ENCODE data around the gene GRM4.

GRM4 gene

DNA sequence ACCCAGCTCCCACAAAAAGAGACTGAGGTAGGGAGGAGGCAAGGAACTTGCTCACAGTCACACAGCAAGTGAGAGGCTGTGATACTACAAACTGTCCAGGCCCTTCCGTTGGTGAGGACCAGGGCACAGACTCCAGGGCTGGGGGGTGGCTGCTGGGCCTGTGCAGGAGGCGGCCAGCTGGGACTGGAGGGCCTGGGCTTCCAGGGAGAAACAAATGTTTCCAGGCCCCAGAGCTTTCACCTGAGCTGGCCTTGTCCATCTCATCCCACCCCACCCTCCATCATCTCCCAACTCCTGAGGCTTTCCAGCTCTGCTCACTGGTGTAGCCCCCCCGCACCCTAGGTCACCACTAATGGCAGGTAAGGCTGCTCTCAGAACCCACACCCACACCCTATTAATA lies 86.0 kb downstream of the GRM4 start:
- Histone ChIP-seq H3K4me3 (no peak overlapping the region), H3K36me3 (replicated peaks) (no peaks in the 10 kb centered on the region), H3K9me3 (no peaks in the 10 kb centered on the region), H3K27me3 (ENCODE audit: low read depth) (peaks cover 25% of the 10 kb centered on the region), H3K4me1 (no peaks in the 10 kb centered on the region)
- no peak for DNase-seq (ENCODE audit: low spot score in 2 of 2)
- in situ Hi-C loops (cut with MboI; ENCODE audit: low sequenced_read_pairs): loop anchor here (5.0 kb wide), 1 partner anchor 92 kb away; no protein-coding TSS in a partner anchor

GRCh38 chr6:34059136-34059731 lies 86.7 kb downstream of the GRM4 start:
- no peaks in the 10 kb centered on the region for H3K4me1 ChIP-seq
- no peak for DNase-seq (ENCODE audit: low spot score in 2 of 2)
- peaks cover 19% of the 10 kb centered on the region for H3K27me3 ChIP-seq (ENCODE audit: low read depth)
- in situ Hi-C loops (cut with MboI; ENCODE audit: low sequenced_read_pairs): loop anchor here (5.0 kb wide), 1 partner anchor 93 kb away; no protein-coding TSS in a partner anchor
- H3K9me3 ChIP-seq: no peaks in the 10 kb centered on the region
- no peak overlapping the region for H3K4me3 ChIP-seq
- no peaks in the 10 kb centered on the region for H3K36me3 ChIP-seq (replicated peaks)

DNA sequence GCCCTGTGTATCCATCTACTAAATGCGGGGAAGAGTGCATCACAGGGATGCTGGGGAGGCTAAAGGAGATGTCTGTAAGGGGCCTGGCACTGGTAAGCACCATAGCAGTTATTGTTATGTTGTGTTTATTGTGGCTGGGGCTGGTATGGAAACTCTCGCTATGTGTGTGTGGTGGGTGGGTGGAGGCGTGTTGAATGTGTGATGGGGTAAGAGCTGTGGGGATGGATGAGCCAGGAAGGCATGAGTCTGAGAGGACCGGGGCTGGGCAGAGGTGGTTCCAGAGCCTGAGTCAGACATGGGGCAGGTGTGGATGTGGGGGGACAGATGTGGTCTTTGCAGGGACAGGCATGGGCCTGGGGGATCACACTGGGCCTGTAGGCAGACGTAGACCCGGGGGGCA lies 88.1 kb downstream of the GRM4 start:
- in situ Hi-C loops (cut with MboI; ENCODE audit: low sequenced_read_pairs): loop anchor here (5.0 kb wide), 1 partner anchor 95 kb away; no protein-coding TSS in a partner anchor
- no peaks in the 10 kb centered on the region for H3K9me3 ChIP-seq
- no peak overlapping the region for H3K4me3 ChIP-seq
- H3K27me3 ChIP-seq (ENCODE audit: low read depth): peaks cover 4% of the 10 kb centered on the region
- no peaks in the 10 kb centered on the region for H3K4me1 ChIP-seq
- no peak for DNase-seq (ENCODE audit: low spot score in 2 of 2)
- no peaks in the 10 kb centered on the region for H3K36me3 ChIP-seq (replicated peaks)

- H3K4me3 ChIP-seq: no peak overlapping the region
- in situ Hi-C loops (cut with MboI; ENCODE audit: low sequenced_read_pairs): loop anchor here (5.0 kb wide), 1 partner anchor 95 kb away; no protein-coding TSS in a partner anchor
- H3K36me3 ChIP-seq (replicated peaks): no peaks in the 10 kb centered on the region
- no peaks in the 10 kb centered on the region for H3K27me3 ChIP-seq (ENCODE audit: low read depth)
- DNase-seq (ENCODE audit: low spot score in 2 of 2): no peak
- H3K4me1 ChIP-seq: no peaks in the 10 kb centered on the region
- no peaks in the 10 kb centered on the region for H3K9me3 ChIP-seq
These were observed 88.7 kb downstream of the GRM4 start for GRCh38 chr6:34057191-34057590.

DNA sequence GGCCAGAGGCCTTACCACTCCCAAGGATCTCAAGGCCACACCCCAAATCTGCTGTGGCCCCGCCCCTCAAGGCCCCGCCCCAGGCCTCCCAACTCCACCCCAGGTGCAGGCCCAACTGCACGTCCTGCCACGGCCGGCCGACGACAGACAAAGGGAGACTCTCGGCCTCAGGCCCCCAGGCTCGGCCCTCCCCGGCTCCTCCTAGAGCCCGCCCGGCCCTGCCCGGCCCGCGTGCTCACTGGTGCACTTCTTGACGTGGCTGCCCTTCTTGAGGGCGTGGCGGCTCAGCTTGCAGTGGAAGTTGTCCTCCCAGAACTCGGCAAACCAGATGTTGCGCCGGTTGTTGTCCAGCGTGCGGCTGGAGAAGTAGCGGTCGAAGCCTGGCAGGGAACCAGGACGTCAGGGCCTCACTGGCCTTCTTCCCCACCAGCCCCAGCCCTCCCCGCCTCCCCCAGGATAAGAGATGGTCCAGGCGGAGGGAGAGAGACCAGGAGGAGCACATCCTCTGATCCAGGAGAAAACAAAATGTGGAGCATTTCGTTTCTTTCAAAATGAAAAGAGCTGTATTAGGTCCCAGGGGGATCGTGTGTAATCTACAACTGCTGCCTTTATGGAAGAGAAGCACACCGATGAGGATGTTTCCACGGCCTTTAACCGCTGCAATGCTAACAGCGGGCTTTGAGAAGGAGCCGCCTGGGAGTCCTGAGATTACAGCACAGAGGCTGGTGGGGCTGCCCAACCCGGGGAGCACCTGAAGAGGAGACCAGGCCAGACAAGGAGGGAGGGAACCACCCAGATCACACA lies 89.4 kb downstream of the GRM4 start:
- in situ Hi-C loops (cut with MboI; ENCODE audit: low sequenced_read_pairs): loop anchor here (5.0 kb wide), 1 partner anchor 96 kb away; no protein-coding TSS in a partner anchor
- no peaks in the 10 kb centered on the region for H3K36me3 ChIP-seq (replicated peaks)
- H3K27me3 ChIP-seq (ENCODE audit: low read depth): no peaks in the 10 kb centered on the region
- H3K4me3 ChIP-seq: no peak overlapping the region
- H3K4me1 ChIP-seq: no peaks in the 10 kb centered on the region
- peak; percentile 43 to 86 for DNase-seq (ENCODE audit: low spot score in 2 of 2)
- H3K9me3 ChIP-seq: no peaks in the 10 kb centered on the region

GRCh38 chr6:34055223-34055933 lies 90.5 kb downstream of the GRM4 start:
- Histone ChIP-seq H3K4me3 (no peak overlapping the region), H3K4me1 (no peaks in the 10 kb centered on the region), H3K9me3 (no peaks in the 10 kb centered on the region), H3K36me3 (replicated peaks) (no peaks in the 10 kb centered on the region), H3K27me3 (ENCODE audit: low read depth) (no peaks in the 10 kb centered on the region)
- in situ Hi-C loops (cut with MboI; ENCODE audit: low sequenced_read_pairs): loop anchor here (5.0 kb wide), 1 partner anchor 97 kb away; no protein-coding TSS in a partner anchor
- peak; percentile 53 to 88 for DNase-seq (ENCODE audit: low spot score in 2 of 2)

DNA sequence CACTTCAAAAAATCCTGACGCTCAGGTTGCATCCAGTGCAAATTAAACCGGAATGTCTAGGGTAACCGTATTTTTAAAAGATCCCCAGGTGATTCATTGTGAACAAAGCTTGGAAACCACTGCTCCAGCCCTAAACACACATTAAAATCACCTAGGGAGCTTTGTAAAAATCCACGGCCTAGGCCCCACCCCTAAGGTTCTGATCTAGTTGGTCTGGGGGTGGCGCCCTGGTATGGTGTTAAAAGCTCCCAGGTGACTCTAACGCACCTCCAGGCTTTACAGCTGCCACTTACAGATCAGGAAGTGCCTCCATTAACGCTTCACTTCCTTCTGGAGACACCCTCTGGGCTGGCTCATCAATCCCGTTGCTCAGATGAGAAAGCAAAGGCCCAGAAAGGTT lies 92.2 kb downstream of the GRM4 start:
- Histone ChIP-seq H3K36me3 (replicated peaks) (no peaks in the 10 kb centered on the region), H3K4me1 (no peaks in the 10 kb centered on the region), H3K4me3 (no peak overlapping the region), H3K27me3 (ENCODE audit: low read depth) (no peaks in the 10 kb centered on the region), H3K9me3 (no peaks in the 10 kb centered on the region)
- no peak for DNase-seq (ENCODE audit: low spot score in 2 of 2)
- in situ Hi-C loops (cut with MboI; ENCODE audit: low sequenced_read_pairs): no loop called here

DNA sequence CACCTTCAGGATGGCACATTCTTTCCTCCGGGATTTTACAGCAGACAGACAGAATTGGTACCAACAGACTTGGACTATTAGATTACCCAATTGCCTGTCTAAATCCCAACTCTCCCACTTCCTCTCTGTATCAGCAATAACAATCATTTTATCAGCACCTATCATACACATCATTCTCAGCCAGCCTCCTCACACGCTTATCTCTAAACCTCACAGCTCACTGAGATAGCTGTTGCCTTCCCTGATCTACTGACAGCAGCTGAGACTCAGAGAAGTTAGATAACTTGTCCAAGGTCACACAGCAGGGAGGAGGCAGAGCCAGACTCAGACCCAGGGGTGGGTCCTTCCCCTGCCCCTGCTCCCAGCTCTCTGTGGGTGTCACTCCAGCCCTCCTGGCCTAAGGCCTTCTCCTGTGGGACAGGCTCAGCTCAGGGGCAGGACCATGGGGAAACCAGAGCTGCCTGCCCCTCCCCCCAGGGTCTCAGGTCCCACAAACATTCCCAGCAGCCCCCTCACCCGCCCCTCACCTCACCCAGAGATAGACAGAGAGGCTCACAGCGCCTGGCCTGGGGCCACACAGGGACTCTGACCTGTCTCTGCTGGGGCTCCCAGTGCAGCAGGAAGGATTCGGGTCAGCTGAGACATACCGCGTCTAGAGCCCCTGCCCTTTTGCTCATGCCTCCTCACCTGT lies 92.8 kb downstream of the GRM4 start:
- Histone ChIP-seq H3K36me3 (replicated peaks) (no peaks in the 10 kb centered on the region), H3K4me1 (no peaks in the 10 kb centered on the region), H3K9me3 (no peaks in the 10 kb centered on the region), H3K4me3 (no peak overlapping the region), H3K27me3 (ENCODE audit: low read depth) (no peaks in the 10 kb centered on the region)
- in situ Hi-C loops (cut with MboI; ENCODE audit: low sequenced_read_pairs): no loop called here
- no peak for DNase-seq (ENCODE audit: low spot score in 2 of 2)

DNA sequence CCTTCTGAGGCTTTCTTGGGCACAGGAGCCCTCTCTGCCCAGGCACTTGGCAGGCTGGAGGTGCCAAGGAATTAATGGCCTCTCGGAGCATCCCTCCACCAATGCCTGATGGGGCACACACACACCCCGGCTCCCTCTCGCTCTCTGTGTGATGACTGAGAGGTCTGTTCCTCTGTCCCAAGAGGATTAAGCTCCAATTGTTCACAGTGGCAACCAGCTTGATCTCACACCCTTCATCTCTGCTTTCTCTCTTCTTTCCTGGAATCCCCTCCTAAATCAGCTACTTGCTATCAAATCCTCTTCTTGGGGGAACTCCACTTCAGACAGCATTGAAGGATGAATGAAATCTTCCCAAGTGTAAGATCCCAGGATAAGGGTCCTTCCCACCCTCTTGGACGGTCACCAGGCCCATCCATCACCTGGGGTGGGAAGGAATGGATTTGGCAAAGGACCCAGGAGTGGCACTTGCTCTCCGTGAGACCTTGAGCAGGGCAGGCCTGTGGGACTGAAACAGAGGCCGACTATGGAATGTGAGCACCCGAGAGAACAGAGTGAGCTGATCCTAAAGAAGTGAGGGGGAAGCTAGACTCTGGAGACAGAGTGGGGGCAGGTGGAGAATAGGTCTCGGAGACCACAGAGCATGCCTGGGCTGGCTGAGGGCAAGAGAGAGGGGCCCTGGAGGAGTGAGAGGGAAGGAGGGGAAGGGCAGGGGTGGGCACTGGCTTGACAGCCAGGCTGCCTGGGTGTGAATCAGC lies 93.6 kb downstream of the GRM4 start:
- no peak for DNase-seq (ENCODE audit: low spot score in 2 of 2)
- Histone ChIP-seq H3K27me3 (ENCODE audit: low read depth) (no peaks in the 10 kb centered on the region), H3K4me1 (no peaks in the 10 kb centered on the region), H3K36me3 (replicated peaks) (no peaks in the 10 kb centered on the region), H3K9me3 (no peaks in the 10 kb centered on the region), H3K4me3 (no peak overlapping the region)
- in situ Hi-C loops (cut with MboI; ENCODE audit: low sequenced_read_pairs): no loop called here

DNA sequence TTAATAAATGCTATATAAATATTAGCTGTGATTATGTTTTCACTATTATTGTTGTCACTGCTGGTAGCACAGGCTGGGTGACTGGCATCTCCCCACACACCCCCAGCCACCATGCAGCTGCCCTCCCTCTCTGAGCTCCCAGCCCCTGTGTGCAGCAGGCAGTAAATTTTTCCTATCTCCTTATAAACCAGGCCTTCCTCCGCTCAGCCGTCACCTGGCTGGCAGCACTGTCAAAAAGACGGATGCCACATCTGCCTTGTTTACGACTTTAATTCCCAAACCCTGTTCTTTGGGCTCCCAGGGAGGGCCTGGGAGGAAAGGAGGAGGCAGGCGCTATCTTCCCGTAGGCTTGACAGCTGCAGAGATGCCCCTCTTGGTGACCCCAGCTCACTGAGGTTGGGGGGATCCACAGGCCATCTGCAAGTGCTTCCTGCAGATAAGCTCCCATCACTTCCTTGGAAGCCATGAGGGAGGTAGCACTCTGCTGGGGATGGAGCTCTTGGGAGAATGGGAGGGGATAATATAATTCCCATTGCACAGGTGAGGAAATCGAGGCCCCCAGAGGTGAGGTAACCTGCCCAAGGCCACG lies 94.5 kb downstream of the GRM4 start:
- Histone ChIP-seq H3K9me3 (no peaks in the 10 kb centered on the region), H3K4me1 (no peaks in the 10 kb centered on the region), H3K36me3 (replicated peaks) (no peaks in the 10 kb centered on the region), H3K4me3 (no peak overlapping the region), H3K27me3 (ENCODE audit: low read depth) (no peaks in the 10 kb centered on the region)
- in situ Hi-C loops (cut with MboI; ENCODE audit: low sequenced_read_pairs): no loop called here
- DNase-seq (ENCODE audit: low spot score in 2 of 2): no peak

DNA sequence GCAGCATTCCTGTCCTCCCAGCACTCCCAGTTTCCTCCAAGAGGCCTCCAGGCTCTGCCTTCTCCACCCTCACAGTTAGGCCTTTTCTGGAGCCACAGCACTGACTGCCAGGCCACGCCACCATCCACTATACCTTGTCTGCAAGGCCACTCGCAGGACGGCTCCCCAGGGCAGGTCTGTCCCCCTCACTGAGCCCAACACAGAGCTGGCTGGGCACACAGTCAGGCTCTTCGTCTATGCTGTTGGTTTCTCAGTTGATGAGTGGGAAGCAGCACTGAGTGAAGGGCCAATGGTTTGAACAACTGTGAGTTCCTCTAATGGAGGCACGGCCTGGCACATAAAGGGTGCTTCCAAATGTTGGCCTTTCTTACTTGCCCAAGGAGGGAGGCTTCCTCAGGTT lies 95.2 kb downstream of the GRM4 start:
- Histone ChIP-seq H3K36me3 (replicated peaks) (no peaks in the 10 kb centered on the region), H3K4me1 (no peaks in the 10 kb centered on the region), H3K4me3 (no peak overlapping the region), H3K27me3 (ENCODE audit: low read depth) (no peaks in the 10 kb centered on the region), H3K9me3 (no peaks in the 10 kb centered on the region)
- no peak for DNase-seq (ENCODE audit: low spot score in 2 of 2)
- in situ Hi-C loops (cut with MboI; ENCODE audit: low sequenced_read_pairs): no loop called here

DNA sequence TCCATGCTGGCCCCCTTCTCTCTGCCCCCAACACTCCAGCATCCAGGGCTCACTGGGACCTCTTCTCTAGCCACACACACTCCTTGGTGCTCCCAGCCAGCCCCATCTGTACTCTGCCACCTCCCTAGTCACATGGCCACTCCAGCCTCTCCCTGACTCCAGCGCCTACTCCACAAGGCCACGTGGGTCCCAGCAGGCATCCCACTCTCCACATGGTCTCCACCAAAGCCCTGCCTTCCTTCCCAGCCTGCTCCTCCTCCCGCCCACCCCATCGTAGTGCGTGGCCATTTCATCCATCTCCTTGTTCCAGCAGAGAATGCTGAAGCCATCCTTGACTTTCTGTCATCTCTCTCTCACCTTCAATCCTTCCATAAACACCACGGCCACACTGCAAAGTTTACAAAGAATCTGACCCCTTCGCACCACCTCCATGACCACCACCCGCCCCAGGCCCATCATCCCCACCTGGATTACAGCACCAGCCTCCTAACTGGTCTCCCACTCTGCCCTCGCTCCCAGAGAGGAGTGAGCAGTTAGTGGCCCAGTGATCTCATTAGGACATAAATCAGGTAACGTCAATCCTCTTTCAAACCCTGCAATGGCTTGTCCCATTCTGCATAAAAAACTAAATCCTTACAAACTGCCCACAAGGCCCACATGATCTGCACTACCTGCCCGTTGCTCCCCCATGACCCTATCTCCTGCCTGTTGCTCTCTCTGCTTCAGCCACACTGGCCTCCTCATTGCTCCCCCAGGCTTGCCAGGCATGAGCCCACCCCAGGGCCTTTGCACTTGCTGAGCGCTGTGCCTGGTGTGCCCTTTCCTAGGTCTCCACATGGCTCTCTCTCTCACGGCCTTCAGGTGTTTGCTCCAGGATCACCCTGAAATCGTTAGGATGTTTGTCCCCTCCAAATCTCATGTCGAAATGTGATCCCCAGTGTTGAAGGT lies 96.2 kb downstream of the GRM4 start:
- no peaks in the 10 kb centered on the region for H3K4me1 ChIP-seq
- no peaks in the 10 kb centered on the region for H3K27me3 ChIP-seq (ENCODE audit: low read depth)
- DNase-seq (ENCODE audit: low spot score in 2 of 2): no peak
- in situ Hi-C loops (cut with MboI; ENCODE audit: low sequenced_read_pairs): no loop called here
- H3K4me3 ChIP-seq: no peak overlapping the region
- H3K9me3 ChIP-seq: no peaks in the 10 kb centered on the region
- H3K36me3 ChIP-seq (replicated peaks): no peaks in the 10 kb centered on the region
